GM10266 (cell line): ENCODE data around the gene POLR3A.

Experiments used
- DNase-seq: peaks from one replicate; pipeline ENCODE4 v3.0.0; 2012; ENCODE audit errors: extremely low spot score
- CTCF ChIP-seq: IDR thresholded peaks from 2 replicates; pipeline ENCODE4 v1.5.1; 2012; ENCODE audit warnings: mild to moderate bottlenecking, low read depth; ENCODE audit not compliant: control insufficient read depth, insufficient read depth; ENCODE audit errors: missing control alignments

POLR3A gene

GRCh38 chr10:77936697-77937567 lies 92.4 kb downstream of the POLR3A start:
- DNase-seq = no peak
- no peak for TF ChIP-seq CTCF

- no peak for DNase-seq
- TF ChIP-seq CTCF = no peak
Observed at GRCh38 chr10:77932016-77932715, 97.1 kb downstream of the POLR3A start.

GRCh38 chr10:77927402-77928246 lies 101.7 kb downstream of the POLR3A start:
- DNase-seq = no peak
- TF ChIP-seq CTCF = no peak

- peak; percentile 81 for DNase-seq
- TF ChIP-seq CTCF = no peak
Observed at GRCh38 chr10:77926566-77927401, 102.5 kb downstream of the POLR3A start, which contains the start of gene DLG5. DLG5 (minus strand) TSS chr10:77926755; CDS start chr10:77926520, 235 bp downstream.

- DNase-seq = peak; percentile 68
- no peak for TF ChIP-seq CTCF
Observed at GRCh38 chr10:77925795-77926565, 103.3 kb downstream of the POLR3A start.

GRCh38 chr10:77925410-77925794 lies 103.9 kb downstream of the POLR3A start:
- TF ChIP-seq CTCF = no peak
- no peak for DNase-seq
